Measurements from ENCODE around the gene DNAJB12. TPM values are rescaled to one million over a fixed set of nuclear protein-coding genes. Genes with fewer than 3 reads are reported as not detected.

DNAJB12 gene
- total RNA-seq, 1 experiment from 2014 or later: 48.0 TPM

DNA sequence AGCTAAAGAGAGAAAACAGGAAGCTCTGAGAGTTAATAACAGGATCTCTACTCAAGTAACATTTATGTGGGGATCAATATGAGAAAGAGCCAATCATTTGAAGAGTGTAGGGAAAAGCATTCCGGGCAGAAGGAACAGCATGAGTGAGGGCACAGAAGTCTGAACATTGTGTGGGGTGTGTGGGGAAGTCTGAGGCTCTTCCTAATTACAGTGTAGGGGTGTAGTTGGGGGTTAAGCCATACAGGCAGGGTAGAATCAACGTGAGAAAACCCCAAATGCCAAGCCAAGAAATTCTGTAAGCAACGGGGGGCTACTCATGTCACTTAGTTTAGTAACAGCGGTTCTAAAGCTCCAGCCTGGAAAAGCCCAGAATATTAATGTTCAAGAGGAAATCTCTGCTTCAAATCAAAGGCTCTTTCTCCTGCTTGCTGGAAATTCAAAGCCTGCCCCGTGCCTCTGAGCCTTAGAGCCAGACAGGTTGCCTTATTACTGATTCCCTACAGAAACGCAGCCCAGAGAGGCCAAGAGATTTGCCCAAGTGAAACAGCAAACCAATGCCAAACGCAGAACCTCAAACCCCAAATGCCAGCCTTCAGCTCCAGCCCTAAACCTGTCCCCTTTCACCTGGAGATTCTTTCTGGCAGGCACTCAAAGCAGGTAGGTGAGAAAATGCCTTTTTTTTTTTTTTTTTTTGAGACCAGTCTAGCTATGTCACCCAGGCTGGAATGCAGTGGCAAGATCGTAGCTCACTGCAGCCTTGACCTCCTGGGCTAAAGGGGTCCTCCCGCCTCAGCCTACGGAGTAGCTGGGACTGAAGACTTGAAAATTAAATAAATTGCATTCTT is 36.1 kb downstream of the DNAJB12 start:
- Mint-ChIP-seq H3K36me3 (ENCODE audit: insufficient read depth, unreplicated experiment) (peaks cover 49% of the 10 kb centered on the region), H3K27me3 (ENCODE audit: unreplicated experiment) (no peaks in the 10 kb centered on the region), H3K4me1 (ENCODE audit: low read depth, unreplicated experiment) (peaks cover 81% of the 10 kb centered on the region), H3K4me3 (ENCODE audit: low read depth, unreplicated experiment) (peak overlapping the region; percentile 46), H3K9me3 (ENCODE audit: low read depth, unreplicated experiment) (no peaks in the 10 kb centered on the region), H3K27ac (ENCODE audit: unreplicated experiment) (peak overlapping the region; percentile 98)
- intact Hi-C loops (cut with micrococcal nuclease; ENCODE audit: unreplicated experiment): no loop called here
- no peak for DNase-seq
- CTCF ChIA-PET: interaction anchor here (0.6 to 4.2 kb wide), 7 partner anchors 10 to 1181 kb away, joined by 3 to 53 read pairs (median 5); no protein-coding TSS in a partner anchor
- no peak for TF ChIP-seq CTCF (IDR thresholded peaks at IDR 0.05; ENCODE audit: unreplicated experiment)
- BruUV-seq (replicated peaks): TSS peak; percentile 83

GRCh38 chr10:72316748-72317435 is 37.8 kb downstream of the DNAJB12 start:
- CTCF ChIA-PET: interaction anchor here (0.9 to 1.4 kb wide), 3 partner anchors 14 to 56 kb away, joined by 3 to 4 read pairs (median 4); no protein-coding TSS in a partner anchor
- Mint-ChIP-seq H3K4me1 (ENCODE audit: low read depth, unreplicated experiment) (peaks cover 64% of the 10 kb centered on the region), H3K4me3 (ENCODE audit: low read depth, unreplicated experiment) (no peak overlapping the region), H3K36me3 (ENCODE audit: insufficient read depth, unreplicated experiment) (peaks cover 45% of the 10 kb centered on the region), H3K27me3 (ENCODE audit: unreplicated experiment) (no peaks in the 10 kb centered on the region), H3K9me3 (ENCODE audit: low read depth, unreplicated experiment) (no peaks in the 10 kb centered on the region), H3K27ac (ENCODE audit: unreplicated experiment) (peak overlapping the region; percentile 96)
- DNase-seq: peak; percentile 70
- no peak for TF ChIP-seq CTCF (IDR thresholded peaks at IDR 0.05; ENCODE audit: unreplicated experiment)
- no TSS peak for BruUV-seq (replicated peaks)
- intact Hi-C loops (cut with micrococcal nuclease; ENCODE audit: unreplicated experiment): no loop called here

DNA sequence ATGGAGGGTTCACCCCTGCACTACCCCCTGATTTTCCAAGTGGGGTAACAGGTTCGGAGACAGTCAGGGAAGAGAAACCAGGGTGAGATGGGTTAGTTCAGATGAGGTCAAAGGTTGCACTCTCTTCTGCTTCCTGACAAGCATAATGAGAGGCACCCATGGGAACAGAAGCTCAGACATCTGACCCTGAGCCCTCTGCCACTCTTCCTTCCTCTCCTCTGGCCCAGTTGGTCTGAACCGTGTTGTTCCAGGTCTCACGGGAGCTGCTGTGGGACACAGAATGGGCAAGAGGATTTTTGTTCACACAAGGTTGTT is 38.4 kb downstream of the DNAJB12 start:
- Mint-ChIP-seq H3K4me1 (ENCODE audit: low read depth, unreplicated experiment) (peaks cover 60% of the 10 kb centered on the region), H3K36me3 (ENCODE audit: insufficient read depth, unreplicated experiment) (peaks cover 43% of the 10 kb centered on the region), H3K4me3 (ENCODE audit: low read depth, unreplicated experiment) (peak overlapping the region; percentile 24), H3K9me3 (ENCODE audit: low read depth, unreplicated experiment) (no peaks in the 10 kb centered on the region), H3K27me3 (ENCODE audit: unreplicated experiment) (no peaks in the 10 kb centered on the region), H3K27ac (ENCODE audit: unreplicated experiment) (peak overlapping the region; percentile 96)
- CTCF ChIA-PET: interaction anchor here (0.9 to 1.4 kb wide), 3 partner anchors 14 to 56 kb away, joined by 3 to 4 read pairs (median 4); no protein-coding TSS in a partner anchor
- DNase-seq: no peak
- no TSS peak for BruUV-seq (replicated peaks)
- intact Hi-C loops (cut with micrococcal nuclease; ENCODE audit: unreplicated experiment): no loop called here
- no peak for TF ChIP-seq CTCF (IDR thresholded peaks at IDR 0.05; ENCODE audit: unreplicated experiment)

GRCh38 chr10:72315611-72316385 is 38.9 kb downstream of the DNAJB12 start:
- intact Hi-C loops (cut with micrococcal nuclease; ENCODE audit: unreplicated experiment): no loop called here
- Mint-ChIP-seq H3K36me3 (ENCODE audit: insufficient read depth, unreplicated experiment) (peaks cover 38% of the 10 kb centered on the region), H3K4me1 (ENCODE audit: low read depth, unreplicated experiment) (peaks cover 59% of the 10 kb centered on the region), H3K27me3 (ENCODE audit: unreplicated experiment) (no peaks in the 10 kb centered on the region), H3K27ac (ENCODE audit: unreplicated experiment) (peak overlapping the region; percentile 96), H3K9me3 (ENCODE audit: low read depth, unreplicated experiment) (no peaks in the 10 kb centered on the region), H3K4me3 (ENCODE audit: low read depth, unreplicated experiment) (peak overlapping the region; percentile 24)
- DNase-seq: peak; percentile 70
- CTCF ChIA-PET: interaction anchor here (0.6 to 1.6 kb wide), 5 partner anchors 13 to 400 kb away, joined by 3 to 7 read pairs (median 4); no protein-coding TSS in a partner anchor
- BruUV-seq (replicated peaks): no TSS peak
- TF ChIP-seq CTCF (IDR thresholded peaks at IDR 0.05; ENCODE audit: unreplicated experiment): no peak

Measured in Calu3 (cell line).